DOHH2 (cell line): ENCODE data around the gene IL1RAPL1.

ENCODE experiments used
- H3F3A ChIP-seq: fragments of 200-600 bp; sonication (generic), shearing (Covaris generic); 2 replicates; pipeline ENCODE4 v1.6.0; 2016; ENCODE audit warnings: antibody characterized with exemption, mild to moderate bottlenecking; ENCODE audit not compliant: control insufficient read depth, insufficient read depth
- H3K27ac ChIP-seq: fragments of 200-600 bp; sonication (generic); 2 replicates; pipeline ENCODE4 v1.5.1; 2014; ENCODE audit warnings: low read depth, mild to moderate bottlenecking, low read length, moderate library complexity
- H3K27me3 ChIP-seq: fragments of 200-600 bp; sonication (generic); 2 replicates; pipeline ENCODE4 v1.6.1; 2014; ENCODE audit warnings: mild to moderate bottlenecking, low read length, mixed read lengths; ENCODE audit not compliant: control insufficient read depth
- H3K36me3 ChIP-seq: fragments of 200-600 bp; sonication (generic); 2 replicates; pipeline ENCODE4 v1.6.1; 2014; ENCODE audit warnings: mild to moderate bottlenecking, low read length, moderate library complexity, mixed read lengths; ENCODE audit not compliant: control insufficient read depth
- H3K4me1 ChIP-seq: fragments of 200-600 bp; sonication (generic); 2 replicates; pipeline ENCODE4 v1.6.1; 2014; ENCODE audit warnings: mild to moderate bottlenecking, low read length, mixed read lengths; ENCODE audit not compliant: control insufficient read depth
- H3K4me2 ChIP-seq: fragments of 200-600 bp; sonication (generic); 2 replicates; pipeline ENCODE4 v1.6.0; 2014; ENCODE audit warnings: mild to moderate bottlenecking, low read length, moderate library complexity
- H3K4me3 ChIP-seq: fragments of 200-600 bp; sonication (generic); 2 replicates; pipeline ENCODE4 v1.5.1; 2014; ENCODE audit warnings: mild to moderate bottlenecking, low read length, mixed read lengths
- H3K79me2 ChIP-seq: fragments of 200-600 bp; sonication (generic); 2 replicates; pipeline ENCODE4 v1.6.1; 2014; ENCODE audit warnings: mild to moderate bottlenecking, low read length, mixed read lengths; ENCODE audit not compliant: control insufficient read depth
- H3K9me2 ChIP-seq: fragments of 200-600 bp; sonication (generic); replicated peaks from 2 replicates; pipeline ENCODE4 v1.6.1; 2014; ENCODE audit warnings: mild to moderate bottlenecking, low read length, mixed read lengths; ENCODE audit not compliant: control insufficient read depth
- H3K9me3 ChIP-seq: fragments of 200-600 bp; sonication (generic); 2 replicates; pipeline ENCODE4 v1.6.1; 2014; ENCODE audit warnings: antibody characterized with exemption, low read length, mixed read lengths; ENCODE audit not compliant: control insufficient read depth, insufficient read depth
- H4K20me1 ChIP-seq: fragments of 200-600 bp; sonication (generic); 2 replicates; pipeline ENCODE4 v1.6.0; 2014; ENCODE audit warnings: low read depth, mild to moderate bottlenecking, antibody characterized with exemption, low read length, moderate library complexity; ENCODE audit not compliant: control insufficient read depth, insufficient read depth
- EZH2phosphoT487 ChIP-seq: fragments of 200-600 bp; sonication (generic); IDR thresholded peaks from 2 replicates; pipeline ENCODE4 v1.6.1; 2017; ENCODE audit warnings: borderline replicate concordance, mild to moderate bottlenecking, antibody characterized with exemption, low read length, moderate library complexity, mixed read lengths
- TF ChIP-seq, protein P1 (sequence below): fragments of 200-600 bp; sonication (generic); IDR thresholded peaks from one replicate; pipeline ENCODE4 v1.5.1; 2014; ENCODE audit warnings: antibody characterized with exemption, mild to moderate bottlenecking, low read depth, low read length; ENCODE audit not compliant: poor library complexity, severe bottlenecking

The IL1RAPL1 gene

DNA sequence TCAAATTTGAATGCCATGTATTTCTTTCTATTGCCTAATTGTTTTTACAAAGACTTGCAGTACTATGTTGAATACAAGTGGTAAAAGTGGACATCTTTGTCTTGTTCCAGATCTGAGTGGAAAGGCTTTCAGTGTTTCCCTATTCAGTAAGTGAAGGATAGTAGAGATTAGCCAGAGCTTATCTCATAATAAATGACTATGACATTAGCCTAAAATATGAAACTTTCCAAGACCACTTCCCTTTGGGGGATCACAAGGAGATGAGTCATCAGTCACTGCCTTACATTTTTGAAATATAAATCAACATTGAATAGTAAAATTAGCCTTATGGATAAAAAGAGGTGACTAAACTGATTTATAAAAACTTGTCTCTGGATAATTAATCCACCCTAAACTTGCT is 1074.0 kb downstream of the IL1RAPL1 start:
- Histone ChIP-seq H3K27ac (no peak overlapping the region), H3K27me3 (no peaks in the 10 kb centered on the region), H3K9me3 (no peaks in the 10 kb centered on the region), H3K36me3 (no peaks in the 10 kb centered on the region), H3K4me2 (no peak overlapping the region), H3K4me1 (no peaks in the 10 kb centered on the region), H3K4me3 (no peak overlapping the region), H3K9me2 (no peaks in the 10 kb centered on the region), H3K79me2 (no peaks in the 10 kb centered on the region), H3F3A (no peaks in the 10 kb centered on the region), H4K20me1 (no peaks in the 10 kb centered on the region)
- TF ChIP-seq, protein P1, sequence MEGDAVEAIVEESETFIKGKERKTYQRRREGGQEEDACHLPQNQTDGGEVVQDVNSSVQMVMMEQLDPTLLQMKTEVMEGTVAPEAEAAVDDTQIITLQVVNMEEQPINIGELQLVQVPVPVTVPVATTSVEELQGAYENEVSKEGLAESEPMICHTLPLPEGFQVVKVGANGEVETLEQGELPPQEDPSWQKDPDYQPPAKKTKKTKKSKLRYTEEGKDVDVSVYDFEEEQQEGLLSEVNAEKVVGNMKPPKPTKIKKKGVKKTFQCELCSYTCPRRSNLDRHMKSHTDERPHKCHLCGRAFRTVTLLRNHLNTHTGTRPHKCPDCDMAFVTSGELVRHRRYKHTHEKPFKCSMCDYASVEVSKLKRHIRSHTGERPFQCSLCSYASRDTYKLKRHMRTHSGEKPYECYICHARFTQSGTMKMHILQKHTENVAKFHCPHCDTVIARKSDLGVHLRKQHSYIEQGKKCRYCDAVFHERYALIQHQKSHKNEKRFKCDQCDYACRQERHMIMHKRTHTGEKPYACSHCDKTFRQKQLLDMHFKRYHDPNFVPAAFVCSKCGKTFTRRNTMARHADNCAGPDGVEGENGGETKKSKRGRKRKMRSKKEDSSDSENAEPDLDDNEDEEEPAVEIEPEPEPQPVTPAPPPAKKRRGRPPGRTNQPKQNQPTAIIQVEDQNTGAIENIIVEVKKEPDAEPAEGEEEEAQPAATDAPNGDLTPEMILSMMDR: no peak

DNA sequence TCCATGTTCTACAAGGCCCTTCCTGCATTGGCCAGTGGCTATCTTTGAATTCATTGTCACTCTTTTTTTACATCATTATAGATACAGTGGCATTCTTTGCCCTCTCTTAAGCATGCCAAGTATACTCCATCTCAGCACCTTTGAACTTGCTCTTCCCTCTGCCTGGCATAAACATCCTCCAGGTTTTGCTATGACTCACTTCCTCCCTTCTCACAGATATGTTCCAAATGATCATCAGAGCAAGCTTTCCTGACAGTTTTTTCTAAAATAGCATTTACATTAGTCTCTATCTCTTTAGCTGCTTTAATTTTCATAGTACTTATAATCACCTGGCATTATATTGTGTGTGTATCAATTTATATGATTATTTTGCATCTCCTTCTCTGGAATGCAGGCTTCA is 1074.9 kb downstream of the IL1RAPL1 start:
- Histone ChIP-seq H3K9me3 (no peaks in the 10 kb centered on the region), H3K4me3 (no peak overlapping the region), H3F3A (no peaks in the 10 kb centered on the region), H4K20me1 (no peaks in the 10 kb centered on the region), H3K36me3 (no peaks in the 10 kb centered on the region), H3K27me3 (no peaks in the 10 kb centered on the region), H3K4me2 (no peak overlapping the region), H3K27ac (no peak overlapping the region), H3K79me2 (no peaks in the 10 kb centered on the region), H3K4me1 (no peaks in the 10 kb centered on the region), H3K9me2 (no peaks in the 10 kb centered on the region)
- TF ChIP-seq, protein P1: no peak
- TF ChIP-seq EZH2phosphoT487: no peak

DNA sequence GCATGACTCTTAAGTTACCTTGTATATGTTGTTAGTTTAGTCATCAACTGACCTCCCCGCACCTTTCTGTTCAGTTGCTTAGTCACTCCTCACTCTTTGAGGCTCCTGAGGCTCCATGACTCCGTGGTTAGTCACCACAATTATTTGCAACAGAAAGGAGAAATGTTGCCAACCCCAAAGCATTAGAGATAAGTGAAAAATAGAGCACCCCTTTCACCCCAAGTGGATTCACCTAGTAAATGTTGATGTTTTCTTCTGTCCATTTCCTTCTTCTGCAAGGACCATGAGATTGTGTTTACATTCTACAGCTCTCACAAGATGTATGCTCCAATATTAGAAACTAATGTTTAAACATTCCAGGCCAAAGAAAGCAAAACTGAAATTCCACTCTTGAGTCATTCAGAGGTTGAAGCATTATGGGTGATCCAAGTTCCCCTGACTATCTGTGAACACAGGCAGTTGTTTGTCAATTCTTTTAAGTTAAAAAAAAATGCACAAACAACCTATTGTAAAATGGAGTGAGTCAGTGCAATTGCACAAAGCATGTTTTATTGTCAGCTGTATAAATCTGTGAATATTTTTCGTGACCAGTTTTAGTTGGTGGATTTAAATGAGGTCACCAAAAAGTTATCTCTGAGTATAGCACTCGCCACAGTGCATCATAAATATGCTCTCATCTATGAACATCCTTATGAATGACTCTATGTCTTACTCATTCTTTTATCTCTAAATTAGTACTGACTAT is 1075.7 kb downstream of the IL1RAPL1 start:
- Histone ChIP-seq H4K20me1 (no peaks in the 10 kb centered on the region), H3K9me3 (no peaks in the 10 kb centered on the region), H3K79me2 (no peaks in the 10 kb centered on the region), H3K4me3 (no peak overlapping the region), H3K36me3 (no peaks in the 10 kb centered on the region), H3K27me3 (no peaks in the 10 kb centered on the region), H3K4me2 (no peak overlapping the region), H3K9me2 (no peaks in the 10 kb centered on the region), H3F3A (no peaks in the 10 kb centered on the region), H3K4me1 (no peaks in the 10 kb centered on the region), H3K27ac (no peak overlapping the region)
- no peak for TF ChIP-seq EZH2phosphoT487
- TF ChIP-seq, protein P1: no peak
